HCT116 (cell line): ENCODE data around the gene FGF6.

Source experiments
- EZH2 ChIP-seq: fragments of 200-600 bp; sonication (generic); IDR thresholded peaks from 2 replicates; pipeline ENCODE4 v1.6.1; 2017; ENCODE audit warnings: antibody characterized with exemption, mixed run types
- EZH2phosphoT487 ChIP-seq: fragments of 200-600 bp; IDR thresholded peaks from 2 replicates; pipeline ENCODE4 v1.6.1; 2018; ENCODE audit warnings: antibody characterized with exemption, borderline replicate concordance
- JUND ChIP-seq: IDR thresholded peaks from 2 replicates; pipeline ENCODE4 v1.6.1; 2012
- POLR2A ChIP-seq: IDR thresholded peaks from 2 replicates; pipeline ENCODE4 v1.7.0; 2011; ENCODE audit warnings: borderline replicate concordance; ENCODE audit not compliant: insufficient read depth, insufficient read length; ENCODE audit errors: extremely low read depth
- POLR2AphosphoS5 ChIP-seq: IDR thresholded peaks from 2 replicates; pipeline ENCODE4 v1.6.1; 2011; ENCODE audit warnings: mild to moderate bottlenecking, low read depth, low read length, moderate library complexity
- SIN3A ChIP-seq: IDR thresholded peaks from 2 replicates; pipeline ENCODE4 v1.6.1; 2012; ENCODE audit warnings: low read depth
- SP1 ChIP-seq: IDR thresholded peaks from 2 replicates; pipeline ENCODE4 v1.6.1; 2012; ENCODE audit warnings: low read depth
- SRF ChIP-seq: IDR thresholded peaks from 2 replicates; pipeline ENCODE4 v1.6.1; 2012; ENCODE audit warnings: low read depth
- TCF7L2 ChIP-seq: IDR thresholded peaks from 2 replicates; pipeline ENCODE4 v1.7.0; 2011; ENCODE audit warnings: borderline replicate concordance, inconsistent platforms; ENCODE audit not compliant: insufficient read depth, insufficient read length; ENCODE audit errors: extremely low read depth
- ZFX ChIP-seq: fragments of 450-650 bp; IDR thresholded peaks from 2 replicates; pipeline ENCODE4 v1.6.1; 2017
- ZNF274 ChIP-seq: fragments of 200-500 bp; sonication (Bioruptor generic); IDR thresholded peaks from 2 replicates; pipeline ENCODE4 v1.6.1; 2014; ENCODE audit warnings: mild to moderate bottlenecking, low read depth, low read length, inconsistent platforms
- TF ChIP-seq, protein P1 (sequence below), 3 experiments: fragments of 200-600 bp in 1 of 3; sonication (generic) in 1 of 3; IDR thresholded peaks in 2 of 3; conservative IDR thresholded peaks in 1 of 3; 2 replicates each; pipeline ENCODE4 v1.5.1; 2012 to 2017; ENCODE audit warnings: low read depth in 2 of 3, low read length in 2 of 3, antibody characterized with exemption in 1 of 3, borderline replicate concordance in 1 of 3, control low read depth in 1 of 3, mild to moderate bottlenecking in 1 of 3, mixed read lengths in 1 of 3, mixed run types in 1 of 3, moderate library complexity in 1 of 3; ENCODE audit not compliant: insufficient read depth in 1 of 3
- TF ChIP-seq, protein P2 (sequence below): IDR thresholded peaks from 2 replicates; pipeline ENCODE4 v1.6.1; 2012
- TF ChIP-seq, protein P3 (sequence below): IDR thresholded peaks from 2 replicates; pipeline ENCODE4 v1.6.1; 2012

DNA sequence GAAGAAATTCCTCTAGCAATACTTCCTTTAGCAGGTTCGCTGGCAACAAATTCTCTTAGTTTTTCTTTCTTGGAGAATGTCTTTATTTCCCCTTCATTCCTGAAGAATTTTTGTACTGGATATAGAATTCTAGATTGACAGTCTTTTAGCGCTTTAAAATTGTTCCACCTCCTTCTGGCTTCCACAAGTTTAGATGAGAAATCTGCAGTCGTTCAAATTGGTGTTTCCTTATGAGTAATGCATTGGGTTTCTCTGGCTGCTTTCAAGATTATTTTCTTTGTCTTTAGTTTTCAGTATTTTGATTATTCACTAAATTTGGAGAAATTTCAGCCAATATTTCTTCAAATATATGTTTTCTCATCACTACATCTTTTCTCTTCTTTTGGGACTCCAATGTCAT, 33.3 kb upstream of the FGF6 start:
- TF ChIP-seq EZH2 (no peak), EZH2phosphoT487 (no peak), TCF7L2 (no peak), POLR2A (no peak), POLR2AphosphoS5 (no peak), SRF (no peak), ZFX (no peak), ZNF274 (no peak), JUND (no peak), SIN3A (no peak), SP1 (no peak)
- TF ChIP-seq, protein P1, sequence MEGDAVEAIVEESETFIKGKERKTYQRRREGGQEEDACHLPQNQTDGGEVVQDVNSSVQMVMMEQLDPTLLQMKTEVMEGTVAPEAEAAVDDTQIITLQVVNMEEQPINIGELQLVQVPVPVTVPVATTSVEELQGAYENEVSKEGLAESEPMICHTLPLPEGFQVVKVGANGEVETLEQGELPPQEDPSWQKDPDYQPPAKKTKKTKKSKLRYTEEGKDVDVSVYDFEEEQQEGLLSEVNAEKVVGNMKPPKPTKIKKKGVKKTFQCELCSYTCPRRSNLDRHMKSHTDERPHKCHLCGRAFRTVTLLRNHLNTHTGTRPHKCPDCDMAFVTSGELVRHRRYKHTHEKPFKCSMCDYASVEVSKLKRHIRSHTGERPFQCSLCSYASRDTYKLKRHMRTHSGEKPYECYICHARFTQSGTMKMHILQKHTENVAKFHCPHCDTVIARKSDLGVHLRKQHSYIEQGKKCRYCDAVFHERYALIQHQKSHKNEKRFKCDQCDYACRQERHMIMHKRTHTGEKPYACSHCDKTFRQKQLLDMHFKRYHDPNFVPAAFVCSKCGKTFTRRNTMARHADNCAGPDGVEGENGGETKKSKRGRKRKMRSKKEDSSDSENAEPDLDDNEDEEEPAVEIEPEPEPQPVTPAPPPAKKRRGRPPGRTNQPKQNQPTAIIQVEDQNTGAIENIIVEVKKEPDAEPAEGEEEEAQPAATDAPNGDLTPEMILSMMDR (IDR thresholded peaks at IDR 0.05 in 2 of 3, conservative IDR thresholded peaks at IDR 0.05 in 1 of 3; ENCODE audit: borderline replicate concordance in 1 of 3, insufficient read depth in 1 of 3, low read depth in 2 of 3, low read length in 2 of 3) = no peak
- TF ChIP-seq, protein P2, sequence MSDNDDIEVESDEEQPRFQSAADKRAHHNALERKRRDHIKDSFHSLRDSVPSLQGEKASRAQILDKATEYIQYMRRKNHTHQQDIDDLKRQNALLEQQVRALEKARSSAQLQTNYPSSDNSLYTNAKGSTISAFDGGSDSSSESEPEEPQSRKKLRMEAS = no peak
- TF ChIP-seq, protein P3, sequence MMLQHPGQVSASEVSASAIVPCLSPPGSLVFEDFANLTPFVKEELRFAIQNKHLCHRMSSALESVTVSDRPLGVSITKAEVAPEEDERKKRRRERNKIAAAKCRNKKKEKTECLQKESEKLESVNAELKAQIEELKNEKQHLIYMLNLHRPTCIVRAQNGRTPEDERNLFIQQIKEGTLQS = no peak
